ENCODE measurements around the gene IRF1.

Gene IRF1

GRCh38 chr5:132463811-132464155 is 26.8 kb downstream of the IRF1 start:
- no peak for TF ChIP-seq CTCF (IDR thresholded peaks at IDR 0.05)
- Mint-ChIP-seq H3K27ac (no peak overlapping the region), H3K27me3 (ENCODE audit: low read depth, poor library complexity) (peaks cover 7% of the 10 kb centered on the region), H3K36me3 (ENCODE audit: low read depth) (no peaks in the 10 kb centered on the region), H3K4me1 (peaks cover 37% of the 10 kb centered on the region), H3K9me3 (peaks cover 4% of the 10 kb centered on the region), H3K4me3 (no peak overlapping the region)
- DNase-seq: no peak

- Mint-ChIP-seq H3K27ac (peak overlapping the region; percentile 77), H3K4me1 (peaks cover 37% of the 10 kb centered on the region), H3K27me3 (ENCODE audit: low read depth, poor library complexity) (peaks cover 7% of the 10 kb centered on the region), H3K36me3 (ENCODE audit: low read depth) (no peaks in the 10 kb centered on the region), H3K4me3 (no peak overlapping the region), H3K9me3 (no peaks in the 10 kb centered on the region)
- TF ChIP-seq CTCF (IDR thresholded peaks at IDR 0.05): no peak
- no peak for DNase-seq
These were observed 27.5 kb downstream of the IRF1 start for GRCh38 chr5:132462856-132463745.

- no peak overlapping the region for H3K4me3 Mint-ChIP-seq
- H3K27ac Mint-ChIP-seq: peak overlapping the region; percentile 77
- H3K27me3 Mint-ChIP-seq (ENCODE audit: low read depth, poor library complexity): peaks cover 7% of the 10 kb centered on the region
- H3K4me1 Mint-ChIP-seq: peaks cover 37% of the 10 kb centered on the region
- no peak for DNase-seq
- no peaks in the 10 kb centered on the region for H3K36me3 Mint-ChIP-seq (ENCODE audit: low read depth)
- TF ChIP-seq CTCF (IDR thresholded peaks at IDR 0.05): no peak
- no peaks in the 10 kb centered on the region for H3K9me3 Mint-ChIP-seq
These were observed 28.2 kb downstream of the IRF1 start for GRCh38 chr5:132462333-132462732.

GRCh38 chr5:132461569-132462070 is 29.0 kb downstream of the IRF1 start:
- Mint-ChIP-seq H3K27ac (no peak overlapping the region), H3K9me3 (no peaks in the 10 kb centered on the region), H3K27me3 (ENCODE audit: low read depth, poor library complexity) (peaks cover 7% of the 10 kb centered on the region), H3K4me1 (peaks cover 38% of the 10 kb centered on the region), H3K4me3 (no peak overlapping the region), H3K36me3 (ENCODE audit: low read depth) (no peaks in the 10 kb centered on the region)
- TF ChIP-seq CTCF (IDR thresholded peaks at IDR 0.05): no peak
- no peak for DNase-seq

GRCh38 chr5:132460846-132461568 is 29.6 kb downstream of the IRF1 start:
- DNase-seq: no peak
- H3K9me3 Mint-ChIP-seq: no peaks in the 10 kb centered on the region
- no peak overlapping the region for H3K4me3 Mint-ChIP-seq
- H3K36me3 Mint-ChIP-seq (ENCODE audit: low read depth): no peaks in the 10 kb centered on the region
- peaks cover 7% of the 10 kb centered on the region for H3K27me3 Mint-ChIP-seq (ENCODE audit: low read depth, poor library complexity)
- peaks cover 44% of the 10 kb centered on the region for H3K4me1 Mint-ChIP-seq
- no peak for TF ChIP-seq CTCF (IDR thresholded peaks at IDR 0.05)
- no peak overlapping the region for H3K27ac Mint-ChIP-seq
